Common myeloid progenitor, CD34-positive (primary cell): ENCODE results near the gene FBLN7.
"Not testable (repeated sequence)": the region's sequence is repeated elsewhere in the genome, so short reads cannot be mapped to it uniquely, and the experiment has no call there.

Source experiments
- CTCF ChIA-PET: fragments of 350-600 bp; sonication (Branson Sonifier 250); formaldehyde crosslinking; loops from one replicate; lab custom pipeline; 2021; ENCODE audit warnings: antibody characterized with exemption; lab: Charles Lee
- POLR2A ChIA-PET: fragments of 350-600 bp; sonication (Branson Sonifier 250); formaldehyde crosslinking; loops from one replicate; lab custom pipeline; 2021; ENCODE audit warnings: antibody characterized with exemption; lab: Charles Lee
- DNase-seq, 3 donors: peaks; one replicate each; pipeline versions ENCODE4 v3.0.0 to v3.0.0-alpha.2; 2013
- H3K27ac ChIP-seq, 2 experiments: 1 replicate in 1 of 2; 2 replicates in 1 of 2; pipeline ENCODE4 v1.7.0; 2013; ENCODE audit warnings: inconsistent platforms in 2 of 2, low read length in 2 of 2, mild to moderate bottlenecking in 2 of 2, low read depth in 1 of 2, moderate library complexity in 1 of 2; ENCODE audit not compliant: severe bottlenecking in 2 of 2, insufficient read depth in 1 of 2, poor library complexity in 1 of 2
- H3K27me3 ChIP-seq, 5 experiments: replicated peaks in 2 of 5; 1 replicate in 3 of 5; 2 replicates in 2 of 5; pipeline versions ENCODE4 v1.6.1 to v1.7.0; 2013; ENCODE audit warnings: low read length in 4 of 5, mild to moderate bottlenecking in 2 of 5, moderate library complexity in 2 of 5, inconsistent platforms in 1 of 5; ENCODE audit not compliant: insufficient read depth in 5 of 5, control insufficient read depth in 4 of 5
- H3K36me3 ChIP-seq, 4 experiments: 1 replicate in 2 of 4; 2 replicates in 2 of 4; pipeline versions ENCODE4 v1.6.1 to v1.7.0; 2013; ENCODE audit warnings: low read length in 3 of 4, control low read depth in 1 of 4, mild to moderate bottlenecking in 1 of 4; ENCODE audit not compliant: control insufficient read depth in 4 of 4, insufficient read depth in 4 of 4
- H3K4me1 ChIP-seq, 4 experiments: 1 replicate in 3 of 4; 2 replicates in 1 of 4; pipeline versions ENCODE4 v1.6.1 to v1.7.1; 2013; ENCODE audit warnings: low read length in 3 of 4, mild to moderate bottlenecking in 3 of 4, control low read depth in 1 of 4, inconsistent platforms in 1 of 4, moderate library complexity in 1 of 4; ENCODE audit not compliant: control insufficient read depth in 4 of 4, insufficient read depth in 4 of 4; ENCODE audit errors: control extremely low read depth in 1 of 4
- H3K4me3 ChIP-seq, 7 experiments: 1 replicate in 4 of 7; 2 replicates in 3 of 7; pipeline versions ENCODE4 v1.5.1 to v1.7.0; 2013; ENCODE audit warnings: mild to moderate bottlenecking in 7 of 7, low read length in 6 of 7, moderate library complexity in 6 of 7, inconsistent platforms in 2 of 7, low read depth in 2 of 7, control low read depth in 1 of 7; ENCODE audit not compliant: insufficient read depth in 4 of 7, control insufficient read depth in 1 of 7; ENCODE audit errors: extremely low read depth in 1 of 7
- H3K9me3 ChIP-seq, 5 experiments: 1 replicate in 4 of 5; 2 replicates in 1 of 5; pipeline versions ENCODE4 v1.6.1 to v1.7.1; 2013; ENCODE audit warnings: low read length in 4 of 5, mild to moderate bottlenecking in 2 of 5, inconsistent platforms in 1 of 5, low read depth in 1 of 5, moderate library complexity in 1 of 5; ENCODE audit not compliant: control insufficient read depth in 4 of 5, insufficient read depth in 2 of 5; ENCODE audit errors: control extremely low read depth in 1 of 5
- WGBS: methylation state at CpG from one replicate; pipeline ENCODE4 v1.1.5; 2013; ENCODE audit not compliant: insufficient coverage; 5-methylcytosine and 5-hydroxymethylcytosine counted together

Gene FBLN7

DNA sequence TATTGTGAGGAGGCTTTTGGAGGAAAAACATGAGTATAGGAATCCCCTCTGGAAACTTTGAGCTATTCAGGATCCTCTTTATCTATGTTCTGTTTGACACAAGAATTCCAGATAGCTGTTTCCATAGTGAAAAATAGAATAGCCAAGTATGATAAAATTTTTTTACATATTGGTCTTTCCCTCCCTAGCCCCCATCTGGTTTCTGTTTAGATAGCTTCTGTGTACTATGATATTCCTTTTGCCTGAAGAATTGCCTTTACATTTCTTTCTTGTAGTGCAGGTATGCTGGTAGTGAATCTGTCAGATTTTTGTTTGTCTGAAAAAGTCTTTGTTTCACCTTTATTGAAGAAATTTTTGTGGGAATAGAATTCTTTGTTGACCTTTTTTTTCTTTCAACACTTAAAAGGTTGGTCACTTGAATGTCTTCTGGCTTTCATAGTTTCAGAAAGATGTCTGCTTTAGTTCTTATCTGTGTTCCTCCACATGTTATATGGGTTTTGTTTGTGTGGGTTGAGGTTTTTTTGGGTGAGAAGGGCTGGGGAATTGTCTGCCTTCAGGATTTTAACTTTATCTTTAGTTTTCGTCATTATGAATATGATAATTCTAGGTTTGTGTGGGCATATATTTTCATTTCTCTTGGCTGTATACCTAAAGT, 29.9 kb upstream of the FBLN7 start:
- peaks cover 0 to 2% (median 0%) of the 10 kb centered on the region in 4 experiments for H3K4me1 ChIP-seq
- ChIA-PET POLR2A (interaction anchor here (0.7 kb wide), 1 partner anchor 17 kb away, joined by 7 read pairs; no protein-coding TSS in a partner anchor), CTCF (interaction anchor here (1.1 to 1.5 kb wide), 4 partner anchors 9 to 73 kb away, joined by 3 to 4 read pairs (median 4); no protein-coding TSS in a partner anchor)
- WGBS = no CpG with 5 or more reads among the region's 1 CpG
- no peaks in the 10 kb centered on the region for H3K27me3 ChIP-seq
- H3K9me3 ChIP-seq = peaks cover 0 to 18% (median 3%) of the 10 kb centered on the region in 5 experiments
- peak overlapping the region; percentile 10 to 77 for H3K27ac ChIP-seq
- peak; percentile 59 to 86 (median 77) for DNase-seq
- H3K36me3 ChIP-seq = peaks cover 20 to 55% (median 45%) of the 10 kb centered on the region in 4 experiments
- H3K4me3 ChIP-seq = peak overlapping the region in 1 of 7 experiments; percentile 5

DNA sequence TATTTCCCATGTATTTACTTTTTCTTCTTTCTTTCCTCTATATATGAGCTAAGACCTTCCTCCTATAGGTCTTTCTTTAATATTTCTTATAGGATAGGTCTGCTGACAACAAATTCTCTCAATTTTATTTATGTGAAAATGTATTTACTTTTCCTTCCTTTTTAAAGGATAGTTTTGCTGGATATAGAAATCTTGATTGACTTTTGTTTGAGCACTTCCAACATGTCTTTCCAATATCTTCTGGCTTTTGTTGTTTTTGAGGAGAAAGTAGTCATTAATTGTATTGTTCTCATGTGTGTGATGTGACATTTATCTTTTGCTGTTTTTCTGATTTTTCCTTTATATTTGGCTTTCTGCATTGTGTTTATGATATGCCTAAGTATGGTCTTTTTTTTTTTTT, 28.9 kb upstream of the FBLN7 start:
- Histone ChIP-seq H3K9me3 (peaks cover 0 to 18% (median 3%) of the 10 kb centered on the region in 5 experiments), H3K36me3 (peaks cover 19 to 56% (median 42%) of the 10 kb centered on the region in 4 experiments), H3K4me1 (peaks cover 0 to 2% (median 0%) of the 10 kb centered on the region in 4 experiments), H3K4me3 (no peak overlapping the region), H3K27ac (no peak overlapping the region), H3K27me3 (no peaks in the 10 kb centered on the region)
- DNase-seq = no peak
- ChIA-PET CTCF (interaction anchor here (1.1 to 2.9 kb wide), 4 partner anchors 12 to 72 kb away, joined by 3 to 10 read pairs (median 4); no protein-coding TSS in a partner anchor), POLR2A (no interaction called here)

DNA sequence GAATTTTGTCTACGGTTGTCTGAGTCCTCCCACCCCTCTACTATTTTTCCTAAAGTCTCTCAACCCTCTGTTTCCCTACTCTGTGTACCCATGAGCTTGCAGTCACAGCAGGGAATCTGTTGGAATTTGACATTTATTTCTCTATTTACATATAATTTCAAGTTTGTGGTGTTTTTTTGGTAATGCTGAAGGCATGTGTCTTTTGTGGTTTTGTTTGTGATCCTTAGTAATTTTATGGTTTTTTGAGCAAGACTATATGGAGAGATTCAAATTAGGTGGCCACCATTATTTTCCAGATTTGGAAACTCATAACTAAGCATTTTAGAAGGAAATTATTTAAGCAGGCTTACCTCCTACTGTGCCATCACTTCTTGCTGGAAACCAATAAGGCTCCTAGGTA, 27.2 kb upstream of the FBLN7 start:
- no peak overlapping the region for H3K4me3 ChIP-seq
- peaks cover 15 to 57% (median 36%) of the 10 kb centered on the region in 4 experiments for H3K36me3 ChIP-seq
- H3K9me3 ChIP-seq = peaks cover 0 to 18% (median 3%) of the 10 kb centered on the region in 5 experiments
- H3K27ac ChIP-seq = no peak overlapping the region
- no peak for DNase-seq
- POLR2A ChIA-PET = no interaction called here
- peaks cover 0 to 2% (median 0%) of the 10 kb centered on the region in 4 experiments for H3K4me1 ChIP-seq
- CTCF ChIA-PET = interaction anchor here (2.9 kb wide), 1 partner anchor 10 kb away, joined by 10 read pairs; no protein-coding TSS in a partner anchor
- WGBS = no CpG with 5 or more reads among the region's 1 CpG
- no peaks in the 10 kb centered on the region for H3K27me3 ChIP-seq

DNA sequence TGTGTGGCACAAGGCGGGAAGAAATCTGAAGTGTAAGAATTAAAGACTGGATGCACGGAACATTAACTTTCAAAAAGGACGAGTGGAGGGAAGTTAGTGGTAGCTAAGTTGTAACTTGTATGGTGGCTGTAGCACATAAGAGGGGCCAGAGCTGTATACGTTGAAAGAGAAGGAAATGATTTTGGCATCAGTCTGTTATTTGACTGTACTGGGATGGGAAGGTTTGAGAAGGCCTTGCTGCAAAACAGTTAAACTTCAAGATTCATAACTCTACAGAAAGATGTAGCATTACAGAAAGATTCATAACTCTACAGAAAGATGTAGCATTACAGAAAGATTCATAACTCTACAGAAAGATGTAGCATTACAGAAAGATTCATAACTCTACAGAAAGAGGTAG, 24.8 kb upstream of the FBLN7 start:
- not testable (repeated sequence) for H3K27ac ChIP-seq, DNase-seq, H3K4me3 ChIP-seq, H3K27me3 ChIP-seq, H3K4me1 ChIP-seq
- Histone ChIP-seq H3K9me3 (peaks cover 0 to 18% (median 3%) of the 10 kb centered on the region in 5 experiments), H3K36me3 (peaks cover 15 to 57% (median 32%) of the 10 kb centered on the region in 4 experiments)
- CTCF ChIA-PET = interaction anchor here (1.1 kb wide), 1 partner anchor 8 kb away, joined by 3 read pairs; no protein-coding TSS in a partner anchor
- 98% methylated on average over 4 of the region's 4 CpGs for WGBS
- POLR2A ChIA-PET = interaction anchor here (0.6 kb wide), 1 partner anchor 56 kb away, joined by 4 read pairs; no protein-coding TSS in a partner anchor

DNA sequence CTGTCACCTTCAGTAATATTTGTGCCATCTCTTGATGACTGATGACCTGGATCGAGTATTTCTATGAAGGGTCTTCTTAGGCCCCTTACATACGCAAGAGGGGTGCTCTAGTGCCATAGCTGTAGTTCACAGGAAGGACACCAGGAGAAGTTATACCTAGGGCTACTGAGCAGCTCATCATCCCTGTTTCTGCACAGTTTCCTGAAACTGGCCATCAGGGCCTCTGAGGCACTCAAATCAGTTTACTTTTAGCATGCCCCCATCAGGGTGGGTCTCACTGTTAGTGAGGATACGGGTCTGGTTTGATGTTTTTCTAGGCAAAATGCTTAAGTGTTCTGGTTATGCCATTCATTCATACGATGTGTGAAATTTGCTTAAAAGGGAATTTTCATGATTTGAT, 20.0 kb upstream of the FBLN7 start:
- Histone ChIP-seq H3K4me1 (no peaks in the 10 kb centered on the region), H3K4me3 (no peak overlapping the region), H3K27ac (no peak overlapping the region), H3K27me3 (no peaks in the 10 kb centered on the region), H3K36me3 (peaks cover 5 to 26% (median 9%) of the 10 kb centered on the region in 4 experiments), H3K9me3 (peaks cover 0 to 5% (median 0%) of the 10 kb centered on the region in 5 experiments)
- ChIA-PET POLR2A (no interaction called here), CTCF (interaction anchor here (0.7 to 1.0 kb wide), 2 partner anchors 10 to 85 kb away, joined by 3 to 4 read pairs; no protein-coding TSS in a partner anchor)
- 97% methylated on average over 3 of the region's 4 CpGs for WGBS
- DNase-seq = peak in 1 of 3 donors; percentile 15

DNA sequence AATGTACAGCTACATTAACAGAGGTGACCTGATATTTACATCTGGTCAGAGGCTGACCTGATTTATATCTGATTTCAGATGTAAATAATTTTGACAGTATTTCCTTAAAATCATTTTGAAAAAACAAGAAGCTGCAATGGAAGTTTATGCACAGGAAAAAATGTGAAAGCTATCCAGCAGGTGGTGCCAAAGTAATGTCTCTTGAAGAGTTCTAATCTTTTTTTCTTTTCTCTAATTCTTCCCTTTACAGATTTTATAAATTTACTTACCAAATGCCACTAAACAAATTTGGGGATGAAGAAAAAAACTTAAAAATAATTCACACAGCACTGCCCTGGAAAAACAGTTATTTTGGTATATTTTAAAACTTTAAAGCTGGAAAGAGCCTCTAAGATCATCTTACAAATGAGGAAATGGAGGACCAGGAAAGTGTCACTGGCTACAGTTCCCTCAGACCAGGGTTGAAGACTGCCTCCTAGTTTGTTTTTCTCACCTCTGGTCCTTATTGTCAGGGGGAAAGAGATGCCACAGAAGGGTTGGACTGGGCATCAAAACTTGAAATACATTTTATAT, 16.4 kb upstream of the FBLN7 start:
- peak; percentile 70 to 86 (median 78) for DNase-seq
- H3K4me1 ChIP-seq = no peaks in the 10 kb centered on the region
- no peak overlapping the region for H3K4me3 ChIP-seq
- no peak overlapping the region for H3K27ac ChIP-seq
- peaks cover 0 to 12% (median 0%) of the 10 kb centered on the region in 5 experiments for H3K9me3 ChIP-seq
- peaks cover 5 to 14% (median 9%) of the 10 kb centered on the region in 4 experiments for H3K36me3 ChIP-seq
- no peaks in the 10 kb centered on the region for H3K27me3 ChIP-seq
- CTCF ChIA-PET = interaction anchor here (0.6 to 2.3 kb wide), 20 partner anchors 9 to 318 kb away, joined by 3 to 10 read pairs (median 4); partner anchors contain the start of gene FBLN7
- POLR2A ChIA-PET = interaction anchor here (0.7 kb wide), 1 partner anchor 153 kb away, joined by 3 read pairs; no protein-coding TSS in a partner anchor
